GM19468 (cell line): ENCODE data around the gene TAPBPL.
"Not testable (repeated sequence)": the region's sequence is repeated elsewhere in the genome, so short reads cannot be mapped to it uniquely, and the experiment has no call there.

ENCODE experiments used
- ATAC-seq: cut with Tn5 transposase; IDR thresholded peaks from one replicate; pipeline ENCODE4 v1.9.1; 2021; ENCODE audit warnings: mild to moderate bottlenecking, moderate library complexity, moderate number of reproducible peaks; ENCODE audit not compliant: unreplicated experiment; ENCODE audit errors: extremely low read depth

TAPBPL gene

GRCh38 chr12:6451348-6452244 is at the start of gene TAPBPL:
Gene TAPBPL, plus strand, starts transcription at chr12:6452042. Its CDS starts 207 bp downstream, at chr12:6452249.
- no peak for ATAC-seq

- ATAC-seq, result no peak
Measured at GRCh38 chr12:6404390-6404789, 47.5 kb upstream of the TAPBPL start.

- ATAC-seq, result no peak
Measured at GRCh38 chr12:6405963-6406362, 45.9 kb upstream of the TAPBPL start.

GRCh38 chr12:6407236-6407954 is 44.4 kb upstream of the TAPBPL start:
- no peak for ATAC-seq

GRCh38 chr12:6416596-6416995 is 35.2 kb upstream of the TAPBPL start:
- ATAC-seq, result no peak

- no peak for ATAC-seq
Measured at GRCh38 chr12:6418796-6419195, 33.0 kb upstream of the TAPBPL start.

GRCh38 chr12:6420364-6420763 is 31.5 kb upstream of the TAPBPL start:
- ATAC-seq, result no peak

- ATAC-seq, result no peak
Measured at GRCh38 chr12:6423267-6424007, 28.4 kb upstream of the TAPBPL start.

- ATAC-seq, result no peak
Measured at GRCh38 chr12:6424008-6424347, 27.9 kb upstream of the TAPBPL start.

- no peak for ATAC-seq
Measured at GRCh38 chr12:6424866-6425265, 27.0 kb upstream of the TAPBPL start.

- no peak for ATAC-seq
Measured at GRCh38 chr12:6425590-6426531, 26.0 kb upstream of the TAPBPL start.

- ATAC-seq, result peak; percentile 36
Measured at GRCh38 chr12:6426882-6427671, 24.8 kb upstream of the TAPBPL start.

- not testable (repeated sequence) for ATAC-seq
Measured at GRCh38 chr12:6427796-6428195, 24.0 kb upstream of the TAPBPL start.

GRCh38 chr12:6428326-6428725 is 23.5 kb upstream of the TAPBPL start:
- ATAC-seq, result no peak

- ATAC-seq, result no peak
Measured at GRCh38 chr12:6430124-6430989, 21.5 kb upstream of the TAPBPL start.

GRCh38 chr12:6432991-6433390 is 18.9 kb upstream of the TAPBPL start:
- no peak for ATAC-seq

- no peak for ATAC-seq
Measured at GRCh38 chr12:6434205-6435140, 17.4 kb upstream of the TAPBPL start.
